OCI-LY1 (cell line): ENCODE results near the gene CREB3L4.

Experiments used
- H2AFZ ChIP-seq: fragments of 200-600 bp; sonication (generic), shearing (Covaris generic); 2 replicates; pipeline ENCODE4 v1.6.0; 2014; ENCODE audit warnings: antibody characterized with exemption, mild to moderate bottlenecking, low read length
- H3F3A ChIP-seq: fragments of 200-600 bp; sonication (generic), shearing (Covaris generic); 2 replicates; pipeline ENCODE4 v1.6.0; 2014; ENCODE audit warnings: mild to moderate bottlenecking, antibody characterized with exemption, low read length, moderate library complexity; ENCODE audit not compliant: insufficient read depth
- H3K27ac ChIP-seq: fragments of 200-600 bp; sonication (generic); 2 replicates; pipeline ENCODE4 v1.5.1; 2014; ENCODE audit warnings: low read length, mixed run types, mild to moderate bottlenecking, low read depth; ENCODE audit not compliant: poor library complexity, severe bottlenecking
- H3K27me3 ChIP-seq: fragments of 200-600 bp; sonication (generic); 2 replicates; pipeline ENCODE4 v1.6.0; 2014; ENCODE audit warnings: antibody characterized with exemption, mild to moderate bottlenecking, low read length, moderate library complexity; ENCODE audit not compliant: insufficient read depth
- H3K36me3 ChIP-seq: fragments of 200-600 bp; sonication (generic); 2 replicates; pipeline ENCODE4 v1.6.1; 2014; ENCODE audit warnings: mild to moderate bottlenecking, antibody characterized with exemption, low read length, moderate library complexity, mixed read lengths; ENCODE audit not compliant: insufficient read depth
- H3K4me1 ChIP-seq: fragments of 200-600 bp; sonication (generic); 2 replicates; pipeline ENCODE4 v1.5.1; 2014; ENCODE audit warnings: mild to moderate bottlenecking, low read length, moderate library complexity; ENCODE audit not compliant: insufficient read depth, severe bottlenecking
- H3K4me2 ChIP-seq: fragments of 200-600 bp; sonication (generic), shearing (Covaris generic); 2 replicates; pipeline ENCODE4 v1.6.1; 2014; ENCODE audit warnings: low read length
- H3K4me3 ChIP-seq: fragments of 200-600 bp; sonication (generic); 2 replicates; pipeline ENCODE4 v1.5.1; 2014; ENCODE audit warnings: low read length, low read depth, mild to moderate bottlenecking, mixed read lengths; ENCODE audit not compliant: poor library complexity, severe bottlenecking
- H3K79me2 ChIP-seq: fragments of 200-600 bp; shearing (Covaris generic); 2 replicates; pipeline ENCODE4 v1.6.1; 2016; ENCODE audit warnings: mixed run types, low read length, mixed read lengths; ENCODE audit not compliant: insufficient read depth
- H3K9ac ChIP-seq: fragments of 200-600 bp; sonication (generic), shearing (Covaris generic); 2 replicates; pipeline ENCODE4 v1.6.1; 2014; ENCODE audit warnings: mild to moderate bottlenecking, low read length, mixed read lengths
- H3K9me2 ChIP-seq: fragments of 200-600 bp; sonication (generic), shearing (Covaris generic); 2 replicates; pipeline ENCODE4 v1.6.1; 2014; ENCODE audit warnings: low read depth, mild to moderate bottlenecking, low read length, mixed read lengths
- H3K9me3 ChIP-seq: fragments of 200-600 bp; shearing (Covaris generic); 2 replicates; pipeline ENCODE4 v1.6.1; 2014; ENCODE audit warnings: low read length, mixed read lengths
- H4K20me1 ChIP-seq: fragments of 200-600 bp; sonication (generic), shearing (Covaris generic); 2 replicates; pipeline ENCODE4 v1.6.0; 2016; ENCODE audit warnings: mild to moderate bottlenecking, low read length; ENCODE audit not compliant: insufficient read depth
- EZH2 ChIP-seq: fragments of 200-600 bp; sonication (generic), shearing (Covaris generic); IDR thresholded peaks from 2 replicates; pipeline ENCODE4 v1.8.0; 2017; ENCODE audit warnings: borderline replicate concordance, mixed run types, mild to moderate bottlenecking, antibody characterized with exemption, low read length, moderate library complexity, mixed read lengths
- TF ChIP-seq, protein P1 (sequence below): fragments of 200-600 bp; sonication (generic), shearing (Covaris generic); IDR thresholded peaks from 2 replicates; pipeline ENCODE4 v1.5.1; 2017; ENCODE audit warnings: mild to moderate bottlenecking, antibody characterized with exemption, low read length, moderate library complexity, mixed read lengths

Gene CREB3L4

DNA sequence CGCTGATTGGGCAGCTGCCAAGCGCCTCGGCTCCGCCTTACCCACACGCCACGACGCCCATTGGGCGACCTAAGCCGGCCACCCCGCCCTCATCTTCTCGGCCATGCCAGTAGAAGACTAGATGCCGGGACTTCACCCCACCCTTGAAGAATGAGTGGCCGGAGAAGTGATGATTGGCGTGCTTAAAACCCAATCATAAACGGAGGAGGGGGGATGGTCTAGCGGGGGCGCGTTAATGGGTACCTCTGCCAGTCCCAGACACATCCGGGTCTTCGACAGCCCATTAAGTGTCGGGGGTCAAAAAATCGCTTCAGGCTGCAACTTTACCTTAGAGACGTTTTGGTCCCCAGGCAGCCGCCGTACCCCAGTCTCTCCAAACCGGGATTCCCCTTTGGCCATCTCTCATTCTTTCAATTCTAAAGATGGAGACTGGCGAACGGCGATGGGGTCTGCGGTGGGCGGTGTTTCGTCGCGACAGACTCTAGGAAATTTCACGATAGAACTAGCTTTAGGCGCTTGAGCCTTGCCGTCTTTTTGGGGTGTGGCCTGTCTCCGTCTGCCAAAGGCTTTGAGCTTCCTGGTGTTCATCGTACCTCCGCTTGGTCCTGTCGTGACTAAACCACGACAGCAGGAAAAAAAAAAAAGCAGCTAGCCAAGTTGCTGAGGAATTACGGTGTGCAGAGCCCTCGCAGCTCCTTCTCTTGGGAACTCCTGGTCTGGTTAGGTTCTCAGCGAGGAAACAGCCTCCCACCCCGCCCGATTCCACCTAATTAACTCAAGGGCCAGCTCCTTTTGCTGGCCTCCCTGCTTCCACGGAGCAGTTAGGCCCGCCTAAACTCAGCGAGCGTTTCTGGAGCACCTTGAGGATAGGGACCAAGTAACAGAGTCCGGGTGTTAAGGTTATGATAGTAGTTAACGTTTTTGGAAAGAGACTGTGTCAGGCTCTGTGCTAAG, 44.5 kb upstream of the CREB3L4 start, which contains the start of gene GATAD2B:
Gene GATAD2B (minus strand): TSS at position 1 of the 954 bp plus-strand sequence. CDS start 94,625 bp downstream, outside the sequence.
- no peaks in the 10 kb centered on the region for H3K9me3 ChIP-seq

DNA sequence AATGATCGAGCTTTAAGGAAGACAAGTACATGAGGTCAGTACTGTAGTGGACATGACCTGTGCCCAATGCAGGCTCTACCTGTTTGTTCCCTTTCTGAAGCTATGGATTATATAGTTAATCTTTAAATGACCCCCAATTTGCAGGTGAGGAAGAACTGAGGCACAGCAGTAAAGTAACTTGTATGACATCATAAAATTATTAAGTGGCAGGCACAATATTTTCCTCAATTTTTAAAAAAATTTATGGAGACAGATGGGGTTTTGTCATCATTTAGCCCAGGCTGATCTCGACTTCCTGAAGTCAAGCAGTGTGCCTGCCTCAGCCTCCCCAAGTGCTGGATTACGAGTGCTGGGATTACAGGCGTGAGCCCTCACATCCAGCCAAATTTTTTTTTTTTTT, 41.3 kb upstream of the CREB3L4 start:
- no peak overlapping the region for H3K27ac ChIP-seq
- no peaks in the 10 kb centered on the region for H3K9me3 ChIP-seq
- no peaks in the 10 kb centered on the region for H3K9me2 ChIP-seq
- TF ChIP-seq, protein P1, sequence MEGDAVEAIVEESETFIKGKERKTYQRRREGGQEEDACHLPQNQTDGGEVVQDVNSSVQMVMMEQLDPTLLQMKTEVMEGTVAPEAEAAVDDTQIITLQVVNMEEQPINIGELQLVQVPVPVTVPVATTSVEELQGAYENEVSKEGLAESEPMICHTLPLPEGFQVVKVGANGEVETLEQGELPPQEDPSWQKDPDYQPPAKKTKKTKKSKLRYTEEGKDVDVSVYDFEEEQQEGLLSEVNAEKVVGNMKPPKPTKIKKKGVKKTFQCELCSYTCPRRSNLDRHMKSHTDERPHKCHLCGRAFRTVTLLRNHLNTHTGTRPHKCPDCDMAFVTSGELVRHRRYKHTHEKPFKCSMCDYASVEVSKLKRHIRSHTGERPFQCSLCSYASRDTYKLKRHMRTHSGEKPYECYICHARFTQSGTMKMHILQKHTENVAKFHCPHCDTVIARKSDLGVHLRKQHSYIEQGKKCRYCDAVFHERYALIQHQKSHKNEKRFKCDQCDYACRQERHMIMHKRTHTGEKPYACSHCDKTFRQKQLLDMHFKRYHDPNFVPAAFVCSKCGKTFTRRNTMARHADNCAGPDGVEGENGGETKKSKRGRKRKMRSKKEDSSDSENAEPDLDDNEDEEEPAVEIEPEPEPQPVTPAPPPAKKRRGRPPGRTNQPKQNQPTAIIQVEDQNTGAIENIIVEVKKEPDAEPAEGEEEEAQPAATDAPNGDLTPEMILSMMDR = no peak
- TF ChIP-seq EZH2 = no peak
- no peaks in the 10 kb centered on the region for H3F3A ChIP-seq
- no peaks in the 10 kb centered on the region for H3K27me3 ChIP-seq
- H4K20me1 ChIP-seq = no peaks in the 10 kb centered on the region
- peaks cover 28% of the 10 kb centered on the region; the same call in 1 of the 2 replicates for H3K36me3 ChIP-seq
- H3K4me1 ChIP-seq = peaks cover 14% of the 10 kb centered on the region
- H3K79me2 ChIP-seq = peaks cover 8% of the 10 kb centered on the region
- no peak overlapping the region for H2AFZ ChIP-seq
- H3K4me3 ChIP-seq = no peak overlapping the region
- H3K9ac ChIP-seq = no peak overlapping the region
- no peak overlapping the region for H3K4me2 ChIP-seq

More for the DNA sequence above, 44.5 kb upstream of the CREB3L4 start, which contains the start of gene GATAD2B:
- H3K4me1 ChIP-seq = peaks cover 37% of the 10 kb centered on the region
- peaks cover 19% of the 10 kb centered on the region; the same call in 1 of the 2 replicates for H3K36me3 ChIP-seq
- TF ChIP-seq, protein P1 = no peak
- TF ChIP-seq EZH2 = no peak
- no peak within 1 kb of the TSS for H2AFZ ChIP-seq
- H3K9ac ChIP-seq = peak within 1 kb of the TSS; percentile 89
- peaks cover 40% of the 10 kb centered on the region for H3K79me2 ChIP-seq
- H3K27me3 ChIP-seq = no peaks in the 10 kb centered on the region
- peak within 1 kb of the TSS; percentile 95 for H3K4me2 ChIP-seq
- peak within 1 kb of the TSS; percentile 83 for H3K4me3 ChIP-seq
- no peaks in the 10 kb centered on the region for H3F3A ChIP-seq
- peak within 1 kb of the TSS; percentile 70 for H3K27ac ChIP-seq
- H3K9me2 ChIP-seq = no peaks in the 10 kb centered on the region
- no peaks in the 10 kb centered on the region; the same call in 1 of the 2 replicates for H4K20me1 ChIP-seq

DNA sequence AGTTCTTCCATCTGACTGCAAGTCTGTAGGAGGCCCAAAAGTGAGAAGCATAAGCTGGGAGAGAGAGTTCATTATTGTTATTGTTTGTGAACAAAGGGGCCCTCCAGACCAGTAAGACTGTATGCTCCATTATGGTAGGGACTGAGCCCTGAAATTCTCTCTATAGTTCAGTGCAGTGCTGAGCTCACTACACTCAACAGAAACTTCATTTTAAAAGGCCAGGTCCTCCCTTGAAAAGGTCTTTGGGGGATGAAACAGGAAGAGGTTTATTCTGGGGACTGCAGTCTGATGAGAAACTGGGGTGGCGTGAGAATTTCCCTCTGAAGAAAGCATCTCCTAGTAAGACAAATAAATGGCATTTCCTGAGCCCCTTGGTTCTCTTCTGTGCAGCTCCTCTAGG, 39.5 kb upstream of the CREB3L4 start:
- H3F3A ChIP-seq = no peaks in the 10 kb centered on the region
- H3K4me2 ChIP-seq = no peak overlapping the region
- H4K20me1 ChIP-seq = no peaks in the 10 kb centered on the region
- H3K4me3 ChIP-seq = no peak overlapping the region
- H3K4me1 ChIP-seq = peaks cover 11% of the 10 kb centered on the region
- H3K9ac ChIP-seq = no peak overlapping the region
- H3K27me3 ChIP-seq = no peaks in the 10 kb centered on the region
- no peak for TF ChIP-seq EZH2
- TF ChIP-seq, protein P1 = no peak
- no peak overlapping the region for H2AFZ ChIP-seq
- no peaks in the 10 kb centered on the region for H3K9me3 ChIP-seq
- H3K9me2 ChIP-seq = no peaks in the 10 kb centered on the region
- H3K27ac ChIP-seq = peak overlapping the region; percentile 64
- H3K79me2 ChIP-seq = no peaks in the 10 kb centered on the region
- H3K36me3 ChIP-seq = peaks cover 34% of the 10 kb centered on the region
